Amygdala (tissue), 56 donors: Measurements from ENCODE around the gene SLC25A19.
A peak's percentile ranks its signal among the peaks of the same experiment; 100 is the strongest.
"Not testable (repeated sequence)": the region's sequence is repeated elsewhere in the genome, so short reads cannot be mapped to it uniquely, and the experiment has no call there.

Source experiments
- DNase-seq, 56 donors: peaks; one replicate each; lab custom pipeline; 2025; lab: John Stamatoyannopoulos, UW

SLC25A19 gene

GRCh38 chr17:75307957-75308731 lies 18.9 kb upstream of the SLC25A19 start:
- no peak for DNase-seq

- no peak for DNase-seq
Measured at GRCh38 chr17:75301502-75302206, 12.4 kb upstream of the SLC25A19 start.

DNA sequence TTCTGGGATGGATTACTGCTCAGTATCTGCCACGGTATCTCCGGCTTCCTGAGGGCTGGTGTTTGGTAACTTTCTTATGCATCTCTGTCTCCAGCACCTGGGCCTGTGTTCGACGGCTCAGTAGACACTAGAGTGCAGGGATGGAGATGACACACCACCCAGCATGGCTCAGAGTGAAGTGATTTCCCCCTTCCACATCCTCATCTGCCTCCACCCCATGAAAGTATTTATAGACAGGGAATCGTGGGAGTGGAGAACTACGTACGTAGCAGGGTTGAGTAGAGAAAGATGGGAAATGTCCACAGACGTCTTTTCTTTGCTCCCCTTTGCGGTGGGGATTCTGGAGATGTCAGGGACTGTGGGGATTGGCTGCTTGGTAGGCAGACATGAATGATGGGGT lies 11.8 kb upstream of the SLC25A19 start:
- DNase-seq = no peak

- no peak for DNase-seq
Measured at GRCh38 chr17:75300280-75300679, 11.0 kb upstream of the SLC25A19 start.

DNA sequence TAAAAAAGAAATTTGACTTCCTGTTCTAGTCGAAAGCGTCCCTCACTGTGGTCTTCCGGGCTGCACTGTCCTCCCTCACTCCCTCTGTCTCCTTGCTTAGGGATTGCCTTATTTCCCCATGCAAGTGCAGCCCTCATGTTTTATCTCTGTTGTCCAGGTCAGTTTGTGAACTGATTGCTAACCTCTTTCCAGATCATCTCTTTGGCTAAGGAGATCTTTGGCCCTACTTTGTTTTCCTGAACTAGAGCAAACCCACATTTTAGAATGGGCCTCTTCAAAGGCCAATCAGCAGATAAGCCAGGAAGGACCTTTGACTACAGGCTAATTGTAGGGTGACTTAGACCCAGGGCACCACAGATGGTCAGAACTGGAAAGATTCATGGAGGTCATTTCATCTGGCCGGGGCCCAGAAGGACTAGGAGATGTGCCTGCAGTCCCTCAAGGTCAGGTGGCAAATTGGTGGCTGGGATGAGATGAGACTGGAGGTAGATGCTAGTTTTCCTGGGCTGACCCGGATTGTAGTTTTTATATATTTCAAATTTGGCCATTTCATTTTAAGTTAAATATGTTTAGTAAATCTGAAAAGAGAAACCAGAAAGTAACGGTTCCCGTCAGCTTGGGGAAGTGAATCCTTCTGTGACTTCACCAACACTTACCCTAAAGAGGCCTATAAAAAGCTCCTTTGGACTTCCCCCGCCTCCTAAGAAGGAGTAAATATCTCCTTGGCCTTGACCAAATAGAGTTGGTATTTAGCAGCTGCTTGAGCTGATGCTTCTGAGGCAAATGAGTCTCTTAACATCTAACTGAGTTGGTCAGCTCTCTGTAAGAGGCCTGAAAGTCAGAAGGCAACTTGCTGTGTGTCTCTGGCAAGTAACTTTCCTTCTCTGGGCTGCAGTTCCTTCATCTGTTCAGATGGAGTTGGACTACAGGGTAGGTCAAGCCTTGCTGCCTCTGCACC lies 6.2 kb upstream of the SLC25A19 start:
- peak in 1 of 56 donors; percentile 17 for DNase-seq

GRCh38 chr17:75292810-75293448 lies 3.7 kb upstream of the SLC25A19 start:
- DNase-seq = not testable (repeated sequence)

- DNase-seq = peak in 23 of 56 donors; percentile 12 to 74 (median 39)
Measured at GRCh38 chr17:75289832-75290337, 652 bp upstream of the SLC25A19 start.

GRCh38 chr17:75288770-75289114 lies 491 bp downstream of the SLC25A19 start:
- DNase-seq = peak in 6 of 56 donors; percentile 44 to 59 (median 56)

DNA sequence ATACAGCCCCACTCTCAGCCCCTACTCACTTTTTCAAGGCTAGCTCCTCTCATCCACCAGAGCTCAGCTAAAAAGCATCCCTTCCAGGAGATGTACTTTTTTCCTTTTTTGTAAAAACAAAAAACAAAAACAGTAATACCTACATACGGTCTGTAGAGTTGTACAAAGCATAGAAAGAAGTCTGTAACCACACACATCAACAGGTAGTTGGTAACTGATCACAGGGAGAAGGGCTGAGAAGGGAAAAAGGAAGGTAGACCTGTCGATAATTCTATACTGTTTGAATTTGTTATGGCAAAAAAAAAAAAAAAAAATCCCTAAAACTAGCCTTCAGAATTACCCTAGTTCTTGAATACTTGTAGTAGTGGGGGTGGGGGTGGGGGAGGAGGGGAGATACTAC lies 874 bp downstream of the SLC25A19 start:
- no peak for DNase-seq

DNA sequence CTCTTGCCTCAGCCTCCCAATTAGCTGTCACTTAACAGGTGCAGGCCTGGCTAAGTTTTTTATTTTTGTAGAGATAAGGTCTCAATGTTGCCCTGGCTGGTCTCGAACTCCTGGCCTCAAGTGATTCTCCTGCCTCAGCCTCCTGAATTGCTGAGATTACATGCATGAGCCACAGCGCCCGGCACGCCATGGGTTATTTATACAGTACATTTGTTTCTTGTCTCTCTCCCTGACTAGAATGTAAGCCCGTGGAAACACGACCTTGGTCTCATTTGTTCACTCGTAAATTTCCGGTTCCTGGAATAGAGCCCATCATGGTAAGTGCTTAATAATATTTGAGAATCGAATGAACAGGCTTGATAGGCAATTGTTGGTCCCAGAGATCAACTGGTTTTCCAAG lies 2.0 kb downstream of the SLC25A19 start:
- DNase-seq = no peak

DNA sequence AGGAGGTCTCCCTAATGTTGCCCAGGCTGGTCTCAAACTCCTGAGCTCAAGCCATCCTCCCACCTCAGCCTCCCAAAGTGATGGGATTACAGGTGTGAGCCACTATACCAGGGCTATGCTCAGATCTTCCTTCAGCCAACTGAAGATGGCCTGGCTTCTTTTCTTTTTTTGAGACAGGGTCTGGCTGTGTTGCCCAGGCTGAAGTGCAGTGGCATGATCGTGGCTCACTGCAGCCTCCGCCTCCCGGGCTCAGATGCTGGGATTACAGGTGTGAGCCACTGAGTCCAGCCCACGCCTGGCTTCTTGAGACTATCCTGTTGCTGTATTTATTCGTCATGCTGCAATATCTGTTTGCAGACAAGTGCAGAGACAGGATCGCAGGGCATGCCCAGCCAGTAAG lies 4.1 kb downstream of the SLC25A19 start:
- DNase-seq = no peak

- DNase-seq = not testable (repeated sequence)
Measured at GRCh38 chr17:75280189-75280588, 9.0 kb downstream of the SLC25A19 start.

GRCh38 chr17:75277664-75278071 lies 11.6 kb downstream of the SLC25A19 start:
- no peak for DNase-seq

DNA sequence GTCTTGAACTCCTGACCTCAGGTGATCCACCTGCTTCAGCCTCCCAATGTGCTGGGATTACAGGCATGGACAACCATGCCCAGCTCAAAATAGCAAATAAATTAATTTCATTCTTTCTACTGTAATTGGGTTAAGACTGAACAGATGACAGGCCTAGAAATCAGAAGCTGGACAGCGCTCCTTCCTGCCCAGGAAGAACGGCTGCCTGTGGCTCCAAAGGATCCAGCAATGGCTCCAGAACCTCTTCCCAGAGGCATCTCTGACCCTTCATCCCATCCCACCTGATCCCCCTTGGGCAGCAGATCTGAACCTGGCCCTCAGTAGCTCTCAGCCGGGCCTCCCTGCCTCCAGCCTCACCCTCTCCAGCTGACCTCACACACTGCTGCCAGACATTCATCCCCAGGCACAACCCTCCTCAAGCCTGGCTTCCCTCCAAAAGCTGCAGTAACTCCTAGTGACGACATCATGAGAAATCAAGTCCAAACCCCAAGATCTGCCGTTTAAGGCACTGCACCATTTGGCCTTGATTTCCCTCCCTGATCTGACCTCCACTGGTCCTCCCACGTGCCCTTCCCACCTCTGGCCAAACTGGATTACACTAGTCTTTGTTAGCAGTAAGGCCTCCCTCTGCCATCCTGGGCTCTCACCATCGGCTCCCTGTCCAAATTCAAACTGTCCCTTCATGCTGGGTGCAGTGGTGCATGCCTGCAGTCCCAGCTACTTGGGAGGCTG lies 15.1 kb downstream of the SLC25A19 start:
- no peak for DNase-seq

GRCh38 chr17:75272848-75273184 lies 16.4 kb downstream of the SLC25A19 start:
- DNase-seq = peak in 1 of 56 donors; percentile 47

- peak in 21 of 56 donors; percentile 7 to 54 (median 25) for DNase-seq
Measured at GRCh38 chr17:75271955-75272847, 17.0 kb downstream of the SLC25A19 start.

GRCh38 chr17:75271233-75271954 lies 17.8 kb downstream of the SLC25A19 start:
- DNase-seq = peak in 45 of 56 donors; percentile 4 to 85 (median 62)

DNA sequence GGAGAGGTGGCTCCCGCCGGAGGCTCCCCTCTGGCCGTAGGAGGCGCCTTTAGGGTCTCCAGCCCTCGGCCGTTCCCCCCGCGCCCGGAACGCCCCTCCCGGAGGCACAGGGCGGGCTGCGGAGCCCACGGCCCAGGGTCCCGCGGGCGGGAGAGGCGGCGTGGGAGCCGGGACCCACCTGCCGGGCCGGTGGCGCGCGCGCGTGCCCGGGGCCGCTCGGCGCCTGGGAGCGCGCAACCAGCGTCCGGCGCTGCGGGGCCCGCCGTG lies 18.3 kb downstream of the SLC25A19 start, which contains the start of gene MIF4GD:
Gene MIF4GD, minus strand, starts transcription at position 266 of the 267 bp plus-strand sequence. CDS start 1,036 bp downstream, outside the sequence.
- peak in 3 of 56 donors; percentile 20 to 60 (median 53) for DNase-seq
